T-helper 1 cell treated with Interleukin-12 subunit alpha and Interleukin-12 subunit beta and Interleukin-4 antibody, amounts not matched to agents 30 μg/mL and 1 μg/mL, for 36 hours (primary cell): ENCODE data around the gene ATP2A2.

Source experiments
- H3K27ac Mint-ChIP-seq: one replicate; pipeline ENCODE4 v1.8.0; 2021; ENCODE audit warnings: mild to moderate bottlenecking, mixed read lengths
- H3K27me3 Mint-ChIP-seq: one replicate; pipeline ENCODE4 v1.8.0; 2021; ENCODE audit warnings: low read depth, mixed read lengths
- H3K36me3 Mint-ChIP-seq: one replicate; pipeline ENCODE4 v1.8.0; 2021; ENCODE audit warnings: low read depth, mixed read lengths
- H3K4me1 Mint-ChIP-seq: one replicate; pipeline ENCODE4 v1.8.0; 2021; ENCODE audit warnings: low read depth, mixed read lengths
- H3K4me3 Mint-ChIP-seq: one replicate; pipeline ENCODE4 v1.8.0; 2021; ENCODE audit warnings: mild to moderate bottlenecking, moderate library complexity, mixed read lengths
- H3K9me3 Mint-ChIP-seq: one replicate; pipeline ENCODE4 v1.8.0; 2021; ENCODE audit warnings: mixed read lengths

The ATP2A2 gene

DNA sequence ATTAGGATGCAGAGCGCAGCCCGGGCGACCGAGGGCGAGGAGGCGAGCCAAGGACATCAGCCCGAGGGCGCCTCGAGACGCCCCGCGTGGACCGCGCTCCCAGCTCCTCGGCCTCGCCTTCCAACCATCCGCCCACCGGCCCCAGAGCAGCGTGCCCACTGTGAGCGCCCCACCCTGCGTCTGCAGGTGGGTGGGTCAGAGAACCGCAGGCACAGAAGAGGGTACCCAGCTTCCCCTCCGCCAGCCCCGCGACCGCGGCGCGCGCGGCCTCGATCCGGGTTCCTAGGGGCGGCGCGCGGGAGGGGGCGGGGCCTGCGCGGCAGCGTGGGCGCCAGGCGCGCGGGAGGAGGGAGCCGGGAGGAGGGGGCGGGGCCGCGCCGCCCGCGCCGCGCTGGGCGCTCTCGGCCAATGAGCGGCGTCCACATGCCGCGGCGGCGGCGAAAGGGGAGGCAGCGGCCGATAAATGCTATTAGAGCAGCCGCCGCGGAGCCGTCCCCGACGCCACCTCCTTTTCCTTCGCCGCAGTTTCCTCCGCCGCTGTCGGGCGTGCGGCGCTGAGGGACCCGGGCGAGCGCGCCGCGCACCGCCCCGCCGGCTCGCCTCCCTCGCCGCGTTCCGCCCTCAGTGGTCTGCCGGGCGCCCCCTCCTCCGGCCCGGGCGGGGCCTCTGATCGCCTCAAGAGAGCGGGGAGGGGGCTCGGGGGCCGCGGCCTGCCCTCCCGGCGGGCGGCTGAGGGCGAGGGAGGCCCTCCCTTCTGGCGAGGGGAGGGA is at the start of gene ATP2A2:
TSS of gene ATP2A2 (plus strand) at position 469 of the 770 bp plus-strand sequence. CDS start 543 bp downstream, outside the sequence.
- no peaks in the 10 kb centered on the region for H3K9me3 Mint-ChIP-seq
- H3K36me3 Mint-ChIP-seq, result peaks cover 26% of the 10 kb centered on the region
- H3K27ac Mint-ChIP-seq, result peak within 1 kb of the TSS; percentile 85
- peaks cover 36% of the 10 kb centered on the region for H3K4me1 Mint-ChIP-seq
- peaks cover 3% of the 10 kb centered on the region for H3K27me3 Mint-ChIP-seq
- H3K4me3 Mint-ChIP-seq, result peak within 1 kb of the TSS; percentile 87

DNA sequence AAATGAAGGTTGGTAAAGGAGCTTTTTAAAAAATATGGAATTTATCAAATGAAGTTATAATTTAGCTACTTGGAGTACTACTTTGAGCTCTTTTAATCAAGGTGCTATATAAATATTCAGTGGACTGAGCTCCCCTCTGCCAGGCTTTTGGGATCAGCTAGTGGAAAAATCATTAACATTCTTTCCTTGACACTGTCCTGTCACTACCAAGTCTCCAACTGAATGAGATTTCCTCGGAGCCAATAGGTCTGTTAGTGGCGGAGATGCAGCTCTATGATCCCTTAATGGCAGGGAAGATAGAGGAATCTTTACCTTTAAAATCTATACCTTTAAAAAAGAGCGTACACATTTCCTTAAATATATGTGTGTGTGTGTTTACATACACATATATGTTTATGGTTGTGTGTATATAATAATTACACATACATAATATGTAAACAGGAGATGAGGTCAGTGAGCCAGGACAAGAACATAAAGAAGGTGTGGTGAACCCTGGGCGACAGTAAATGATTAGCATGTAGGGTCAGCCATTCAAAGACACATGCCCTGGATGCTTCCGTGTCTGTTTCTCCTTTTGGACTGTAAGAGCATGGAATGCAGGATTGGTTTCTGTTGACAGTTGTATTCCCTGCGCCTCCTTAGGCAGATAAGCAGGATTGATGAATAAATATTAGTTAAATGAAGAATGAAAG is 47.7 kb upstream of the ATP2A2 start:
- H3K36me3 Mint-ChIP-seq, result no peaks in the 10 kb centered on the region
- H3K27me3 Mint-ChIP-seq, result peaks cover 43% of the 10 kb centered on the region
- no peaks in the 10 kb centered on the region for H3K4me1 Mint-ChIP-seq
- H3K4me3 Mint-ChIP-seq, result no peak overlapping the region
- no peaks in the 10 kb centered on the region for H3K9me3 Mint-ChIP-seq
- H3K27ac Mint-ChIP-seq, result no peak overlapping the region

DNA sequence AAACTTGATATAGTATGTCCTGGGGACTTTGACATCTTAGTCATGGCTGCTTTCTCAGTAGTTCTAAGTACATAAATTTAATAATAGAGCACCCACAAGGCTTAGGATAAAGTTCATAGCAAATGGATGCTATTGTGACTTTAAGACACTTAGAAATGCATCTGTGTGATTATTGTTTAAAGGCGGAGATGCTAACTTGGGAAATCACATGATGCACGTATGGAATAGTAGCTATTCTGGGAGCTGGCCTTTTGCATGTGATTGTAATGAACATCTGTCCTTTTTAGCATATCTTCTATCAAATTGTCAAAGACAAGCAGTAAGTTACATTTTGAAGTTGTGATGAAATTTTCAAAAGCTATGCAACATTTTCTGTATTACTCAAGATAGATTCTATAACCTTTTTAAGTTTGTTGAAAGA is 46.7 kb upstream of the ATP2A2 start:
- no peaks in the 10 kb centered on the region for H3K36me3 Mint-ChIP-seq
- H3K27ac Mint-ChIP-seq, result no peak overlapping the region
- H3K4me3 Mint-ChIP-seq, result no peak overlapping the region
- no peaks in the 10 kb centered on the region for H3K4me1 Mint-ChIP-seq
- H3K27me3 Mint-ChIP-seq, result peaks cover 39% of the 10 kb centered on the region
- no peaks in the 10 kb centered on the region for H3K9me3 Mint-ChIP-seq

DNA sequence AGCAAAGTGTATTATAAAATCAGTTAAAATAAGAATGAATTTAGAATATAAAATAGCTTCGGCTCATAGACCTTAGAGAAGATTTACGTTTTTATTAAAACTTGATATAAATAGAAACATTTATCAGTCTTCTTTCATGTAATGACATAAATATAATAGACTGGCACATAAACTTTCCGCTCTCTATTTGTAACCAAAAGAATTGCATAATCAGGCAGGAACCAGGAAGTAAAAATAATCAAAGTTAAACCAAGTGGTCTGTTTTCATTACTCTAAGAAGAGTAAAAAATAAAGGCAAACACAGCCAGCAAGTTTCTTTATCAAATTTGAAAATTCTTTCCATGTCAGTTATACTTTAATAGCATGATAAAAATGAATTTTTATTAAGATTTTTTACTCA is 46.3 kb upstream of the ATP2A2 start:
- Mint-ChIP-seq H3K36me3 (no peaks in the 10 kb centered on the region), H3K4me1 (no peaks in the 10 kb centered on the region), H3K4me3 (no peak overlapping the region), H3K9me3 (no peaks in the 10 kb centered on the region), H3K27ac (no peak overlapping the region), H3K27me3 (peaks cover 37% of the 10 kb centered on the region)

DNA sequence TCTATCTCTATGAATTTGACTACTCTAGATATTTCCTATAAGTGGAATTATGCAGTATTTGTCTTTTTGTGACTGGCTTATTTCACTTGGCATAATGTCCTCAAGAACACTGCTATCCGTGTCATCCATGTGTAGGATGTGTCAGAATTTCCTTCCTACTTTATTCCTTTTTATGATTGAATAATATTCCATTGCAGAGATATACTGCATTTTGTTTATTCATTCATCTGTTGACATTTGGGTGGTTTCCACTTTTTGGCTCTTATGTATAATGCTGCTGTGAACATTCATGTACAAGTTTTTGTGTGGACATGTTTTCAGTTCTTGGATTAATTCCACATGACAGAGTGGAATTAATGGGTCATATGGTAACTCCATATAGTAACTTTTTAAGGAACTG is 45.7 kb upstream of the ATP2A2 start:
- no peaks in the 10 kb centered on the region for H3K4me1 Mint-ChIP-seq
- H3K36me3 Mint-ChIP-seq, result no peaks in the 10 kb centered on the region
- H3K27me3 Mint-ChIP-seq, result peaks cover 37% of the 10 kb centered on the region
- no peaks in the 10 kb centered on the region for H3K9me3 Mint-ChIP-seq
- H3K27ac Mint-ChIP-seq, result no peak overlapping the region
- no peak overlapping the region for H3K4me3 Mint-ChIP-seq

DNA sequence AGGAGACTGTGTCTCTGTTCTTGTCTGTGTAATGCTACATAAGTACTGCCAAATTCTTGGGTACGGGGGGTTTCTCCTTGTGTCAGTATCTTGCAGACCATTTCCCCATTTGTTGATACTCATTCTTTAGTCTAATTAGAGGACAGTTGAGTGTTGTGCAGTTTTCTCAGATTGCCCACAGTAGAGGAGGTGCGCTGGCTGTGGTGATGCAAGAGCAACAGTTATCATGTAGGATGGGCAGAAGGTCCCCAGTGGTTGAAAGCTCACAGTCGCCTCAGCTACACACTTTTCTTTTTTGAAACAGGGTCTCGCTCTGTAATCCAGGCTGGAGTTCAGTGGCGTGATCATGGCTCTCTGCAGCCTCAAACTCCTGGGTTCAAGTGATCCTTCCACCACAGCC is 37.8 kb upstream of the ATP2A2 start:
- Mint-ChIP-seq H3K4me3 (no peak overlapping the region), H3K4me1 (no peaks in the 10 kb centered on the region), H3K36me3 (no peaks in the 10 kb centered on the region), H3K27me3 (no peaks in the 10 kb centered on the region), H3K9me3 (no peaks in the 10 kb centered on the region), H3K27ac (no peak overlapping the region)

DNA sequence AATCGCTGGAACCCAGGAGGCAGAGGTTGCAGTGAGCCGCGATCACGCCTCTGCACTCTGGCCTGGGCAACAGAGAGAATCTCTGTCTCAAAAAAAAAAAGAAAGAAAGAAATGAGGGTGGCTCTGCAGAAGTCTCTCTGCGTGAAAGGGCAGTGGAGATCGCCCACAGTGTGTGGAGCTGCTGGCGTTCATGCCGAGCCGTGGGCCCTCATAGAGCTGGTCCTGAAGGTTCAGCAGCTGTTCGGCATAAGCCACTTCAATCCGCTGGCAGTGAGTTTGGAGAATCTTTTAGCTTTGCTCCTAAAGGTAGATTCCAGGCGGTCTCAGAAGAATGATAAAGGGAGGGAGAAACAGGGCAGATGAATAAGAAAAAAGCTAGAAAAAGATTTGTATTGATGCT is 36.7 kb upstream of the ATP2A2 start:
- no peaks in the 10 kb centered on the region for H3K36me3 Mint-ChIP-seq
- no peaks in the 10 kb centered on the region for H3K9me3 Mint-ChIP-seq
- no peaks in the 10 kb centered on the region for H3K27me3 Mint-ChIP-seq
- H3K27ac Mint-ChIP-seq, result no peak overlapping the region
- H3K4me3 Mint-ChIP-seq, result no peak overlapping the region
- no peaks in the 10 kb centered on the region for H3K4me1 Mint-ChIP-seq

DNA sequence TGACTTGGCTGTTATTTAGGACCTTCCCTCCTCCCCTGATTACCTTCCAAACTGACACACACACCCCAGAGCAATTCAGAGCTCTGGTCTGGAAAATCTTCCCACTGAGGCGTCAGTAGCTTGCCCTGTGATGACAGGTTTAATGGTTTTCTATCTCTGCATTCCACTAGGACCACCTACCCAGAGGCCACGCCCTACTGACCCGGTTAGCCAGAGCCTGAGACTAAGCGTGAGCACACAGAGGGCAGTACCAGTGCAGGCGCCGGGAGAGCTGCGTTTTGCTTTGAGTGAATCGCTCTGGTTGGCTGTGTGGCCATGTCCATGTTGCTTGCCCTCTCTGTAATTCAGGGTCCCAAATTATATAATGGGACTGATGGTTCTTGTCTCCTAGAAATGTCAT is 36.2 kb upstream of the ATP2A2 start:
- Mint-ChIP-seq H3K27ac (no peak overlapping the region), H3K36me3 (no peaks in the 10 kb centered on the region), H3K4me3 (no peak overlapping the region), H3K4me1 (no peaks in the 10 kb centered on the region), H3K9me3 (no peaks in the 10 kb centered on the region), H3K27me3 (no peaks in the 10 kb centered on the region)

DNA sequence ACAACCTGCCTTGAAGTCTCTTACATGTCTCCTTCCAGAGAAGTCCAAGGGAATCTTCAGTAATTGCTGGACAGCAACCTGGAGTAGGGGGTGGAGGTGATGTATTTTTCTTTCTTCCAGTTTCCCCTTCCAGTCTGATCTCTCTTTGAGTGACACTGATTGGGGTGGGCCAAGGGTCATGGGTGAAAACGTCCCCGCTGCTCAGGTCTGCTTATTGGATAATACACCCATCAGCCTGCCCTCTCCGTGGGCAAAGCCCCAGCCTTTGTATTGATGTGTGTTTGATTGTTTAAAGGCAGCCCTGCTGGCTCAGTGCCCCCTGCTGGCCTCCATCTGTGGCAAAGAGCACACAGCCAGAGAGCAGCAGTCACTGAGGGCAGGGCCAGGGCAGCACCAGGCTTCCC is 35.7 kb upstream of the ATP2A2 start:
- H3K4me3 Mint-ChIP-seq, result no peak overlapping the region
- H3K27me3 Mint-ChIP-seq, result no peaks in the 10 kb centered on the region
- H3K36me3 Mint-ChIP-seq, result no peaks in the 10 kb centered on the region
- no peaks in the 10 kb centered on the region for H3K4me1 Mint-ChIP-seq
- no peaks in the 10 kb centered on the region for H3K9me3 Mint-ChIP-seq
- H3K27ac Mint-ChIP-seq, result no peak overlapping the region

DNA sequence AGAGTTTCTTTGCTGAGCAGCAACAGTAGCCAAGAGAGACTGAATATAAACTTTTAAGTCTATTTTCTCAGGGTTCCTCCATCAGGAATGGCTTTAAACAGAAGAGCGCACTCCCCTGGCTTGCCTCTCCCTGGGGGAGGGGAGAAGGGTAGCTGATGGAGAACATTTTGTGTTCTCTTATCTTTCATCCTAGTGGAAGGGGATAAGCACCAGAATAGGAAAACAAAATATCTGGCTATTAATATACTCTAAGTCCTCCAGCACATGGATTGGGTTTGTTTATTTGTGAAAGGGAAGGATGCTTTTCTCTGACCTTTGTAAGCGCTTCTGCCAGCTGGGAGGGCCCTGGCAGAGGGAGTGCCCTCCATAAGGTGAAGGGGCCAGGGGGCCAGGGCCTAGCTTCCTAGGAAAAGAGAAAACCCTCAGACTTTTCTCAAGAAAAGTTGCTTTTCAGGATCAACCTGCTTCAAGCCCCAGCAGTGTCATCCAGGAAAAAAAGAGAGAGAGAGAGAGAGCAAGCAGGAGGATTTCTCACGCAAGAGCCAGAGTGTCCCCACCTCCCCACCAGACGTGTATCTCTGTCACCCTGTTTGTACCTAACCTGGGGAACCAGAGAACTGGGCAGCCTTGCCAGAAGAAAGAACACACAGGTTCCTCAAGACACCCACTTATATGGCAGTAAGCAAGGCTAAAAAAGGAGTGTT is 34.3 kb upstream of the ATP2A2 start:
- Mint-ChIP-seq H3K4me1 (no peaks in the 10 kb centered on the region), H3K9me3 (no peaks in the 10 kb centered on the region)

DNA sequence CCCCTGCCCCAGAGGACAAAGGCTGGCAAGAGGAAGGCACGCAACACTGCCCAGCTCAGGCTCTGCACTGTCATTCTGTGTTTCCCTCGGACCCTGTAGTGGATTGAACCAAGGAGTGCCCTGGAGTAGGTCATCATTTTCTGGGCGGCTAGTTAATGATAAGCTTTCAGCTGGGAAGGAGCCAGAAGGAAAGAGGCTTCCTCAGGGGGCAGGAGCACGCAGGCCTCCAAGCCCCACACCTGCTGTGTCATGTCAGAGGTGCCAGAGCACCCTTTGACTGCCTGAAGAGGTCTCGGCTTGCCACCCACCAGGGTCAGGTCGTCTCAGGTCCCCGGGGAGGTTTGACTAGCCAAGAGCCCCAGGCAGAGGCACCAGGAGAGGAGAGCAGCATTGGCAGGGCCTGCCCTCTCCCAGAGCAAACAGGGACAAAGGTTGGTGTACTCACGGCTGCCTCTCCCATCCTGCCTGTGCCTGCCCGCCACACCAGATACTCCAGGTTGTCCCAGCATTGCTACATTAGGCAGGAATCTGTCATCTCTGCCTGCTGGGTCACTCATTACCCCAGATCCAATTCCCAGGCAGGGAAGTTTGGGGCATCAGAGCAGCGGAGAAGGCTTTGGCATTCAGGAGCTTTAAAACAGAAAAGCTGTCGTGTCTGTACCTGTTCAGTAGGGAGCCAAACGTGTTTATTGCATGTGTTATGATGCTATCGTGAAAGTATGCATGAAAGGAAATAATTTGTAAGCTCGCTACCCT is 33.5 kb upstream of the ATP2A2 start:
- Mint-ChIP-seq H3K9me3 (no peaks in the 10 kb centered on the region), H3K4me1 (no peaks in the 10 kb centered on the region), H3K36me3 (no peaks in the 10 kb centered on the region), H3K27me3 (no peaks in the 10 kb centered on the region), H3K27ac (no peak overlapping the region), H3K4me3 (no peak overlapping the region)

More for the DNA sequence above, 34.3 kb upstream of the ATP2A2 start:
- no peak overlapping the region for H3K4me3 Mint-ChIP-seq
- no peaks in the 10 kb centered on the region for H3K36me3 Mint-ChIP-seq
- no peak overlapping the region for H3K27ac Mint-ChIP-seq
- no peaks in the 10 kb centered on the region for H3K27me3 Mint-ChIP-seq

DNA sequence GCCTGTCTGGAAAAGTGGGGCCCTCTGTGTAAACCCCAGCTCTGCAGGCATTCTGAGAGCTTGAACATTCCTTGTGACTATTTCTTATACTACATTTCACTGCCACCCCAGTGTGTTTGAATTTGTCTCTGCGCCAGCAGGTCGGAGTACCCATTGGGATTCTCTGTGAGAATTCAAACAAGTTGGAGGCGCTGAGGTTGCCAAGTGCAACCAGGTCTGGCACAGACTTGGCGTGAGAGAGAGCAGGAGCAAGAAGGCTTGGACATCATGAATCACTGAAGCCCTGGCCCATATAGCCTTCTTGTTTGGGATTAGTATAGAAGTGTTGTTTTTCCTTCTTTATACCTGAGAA is 33.0 kb upstream of the ATP2A2 start:
- H3K4me3 Mint-ChIP-seq, result no peak overlapping the region
- H3K27me3 Mint-ChIP-seq, result no peaks in the 10 kb centered on the region
- no peaks in the 10 kb centered on the region for H3K4me1 Mint-ChIP-seq
- no peaks in the 10 kb centered on the region for H3K9me3 Mint-ChIP-seq
- no peak overlapping the region for H3K27ac Mint-ChIP-seq
- no peaks in the 10 kb centered on the region for H3K36me3 Mint-ChIP-seq

DNA sequence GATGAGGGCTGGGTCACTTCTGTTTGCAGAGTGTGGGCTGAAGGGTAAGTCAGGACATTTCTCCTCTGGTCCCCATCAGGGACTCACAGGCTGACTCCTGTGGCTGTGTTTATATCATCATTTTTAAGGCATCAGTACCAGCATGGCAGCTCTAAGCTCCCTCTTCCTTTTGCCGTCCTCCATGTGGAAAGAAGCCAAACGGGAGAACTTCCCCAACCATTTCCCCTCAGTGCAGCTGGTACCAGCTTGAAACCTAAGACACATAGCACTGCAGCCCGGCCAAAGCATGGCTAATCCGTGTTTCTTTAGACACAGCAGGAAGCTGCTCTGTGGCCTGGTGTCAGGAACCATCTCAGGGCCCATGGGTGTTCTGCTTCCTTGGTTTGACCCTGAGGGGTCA is 31.9 kb upstream of the ATP2A2 start:
- Mint-ChIP-seq H3K4me3 (no peak overlapping the region), H3K27ac (no peak overlapping the region)

DNA sequence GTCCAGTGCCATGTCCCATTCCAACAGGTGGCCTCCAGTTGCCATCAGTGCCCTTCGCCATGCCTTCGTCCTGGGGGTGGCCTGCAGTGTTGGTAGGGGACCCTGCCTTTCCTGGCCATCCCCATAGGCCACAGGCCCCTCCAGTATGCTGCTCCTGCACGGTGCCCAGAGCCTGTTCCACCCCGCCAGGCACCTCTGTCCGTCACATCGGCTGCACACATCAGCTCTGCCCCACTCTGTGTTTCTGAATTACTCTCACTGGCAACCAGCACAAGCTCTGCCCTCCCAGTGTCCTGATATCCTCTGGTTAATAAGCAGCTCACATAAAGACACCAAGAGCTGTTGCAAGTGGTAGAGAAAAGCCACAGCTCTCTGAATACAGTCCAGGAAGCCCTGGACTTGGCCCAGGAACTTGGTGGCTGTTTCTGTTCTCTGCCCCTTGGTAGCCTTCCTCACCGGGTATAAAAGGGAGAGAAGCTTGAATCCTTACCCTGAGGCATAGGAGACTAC is 31.3 kb upstream of the ATP2A2 start:
- Mint-ChIP-seq H3K4me3 (no peak overlapping the region), H3K27me3 (no peaks in the 10 kb centered on the region), H3K36me3 (no peaks in the 10 kb centered on the region), H3K4me1 (no peaks in the 10 kb centered on the region), H3K27ac (no peak overlapping the region), H3K9me3 (no peaks in the 10 kb centered on the region)

More for the DNA sequence above, 31.9 kb upstream of the ATP2A2 start:
- H3K27me3 Mint-ChIP-seq, result no peaks in the 10 kb centered on the region
- H3K9me3 Mint-ChIP-seq, result no peaks in the 10 kb centered on the region
- no peaks in the 10 kb centered on the region for H3K4me1 Mint-ChIP-seq
- no peaks in the 10 kb centered on the region for H3K36me3 Mint-ChIP-seq
